ENCODE results near the gene CABP4. TPM values are rescaled to one million over a fixed set of nuclear protein-coding genes. Genes with fewer than 3 reads are reported as not detected.
"Not testable (repeated sequence)": the region's sequence is repeated elsewhere in the genome, so short reads cannot be mapped to it uniquely, and the experiment has no call there.

Gene CABP4
- polyA plus RNA-seq, 3 donors = 0.26 to 1.2 (median 0.55) TPM

- DNase-seq (ENCODE audit: extremely low read depth in 1 of 11, low read depth in 9 of 11, low spot score in 4 of 11) = no peak
Observed at GRCh38 chr11:67468056-67468455, 12.9 kb downstream of the CABP4 start.

GRCh38 chr11:67468456-67468758 is 13.3 kb downstream of the CABP4 start:
- no peak for DNase-seq (ENCODE audit: extremely low read depth in 1 of 11, low read depth in 9 of 11, low spot score in 4 of 11)

GRCh38 chr11:67468759-67469507 is 13.8 kb downstream of the CABP4 start, which contains the start of gene TMEM134:
TSS of gene TMEM134 (minus strand) at chr11:67469251. CDS start at chr11:67469192, 59 bp downstream.
- DNase-seq (ENCODE audit: extremely low read depth in 1 of 11, low read depth in 9 of 11, low spot score in 4 of 11) = peak; percentile 61 to 89 (median 86)

GRCh38 chr11:67469508-67469811 is 14.3 kb downstream of the CABP4 start:
- DNase-seq (ENCODE audit: extremely low read depth in 1 of 11, low read depth in 9 of 11, low spot score in 4 of 11) = no peak

GRCh38 chr11:67470337-67471002 is 15.3 kb downstream of the CABP4 start:
- DNase-seq (ENCODE audit: extremely low read depth in 1 of 11, low read depth in 9 of 11, low spot score in 4 of 11) = no peak

- no peak for DNase-seq (ENCODE audit: extremely low read depth in 1 of 11, low read depth in 9 of 11, low spot score in 4 of 11)
Observed at GRCh38 chr11:67472882-67473281, 17.7 kb downstream of the CABP4 start.

GRCh38 chr11:67476692-67477091 is 21.5 kb downstream of the CABP4 start:
- DNase-seq (ENCODE audit: extremely low read depth in 1 of 11, low read depth in 9 of 11, low spot score in 4 of 11) = not testable (repeated sequence)

- not testable (repeated sequence) for DNase-seq (ENCODE audit: extremely low read depth in 1 of 11, low read depth in 9 of 11, low spot score in 4 of 11)
Observed at GRCh38 chr11:67477344-67478050, 22.3 kb downstream of the CABP4 start.

GRCh38 chr11:67482275-67482826 is 27.2 kb downstream of the CABP4 start:
- no peak for DNase-seq (ENCODE audit: extremely low read depth in 1 of 11, low read depth in 9 of 11, low spot score in 4 of 11)

- DNase-seq (ENCODE audit: extremely low read depth in 1 of 11, low read depth in 9 of 11, low spot score in 4 of 11) = peak; percentile 95 to 99 (median 97)
Observed at GRCh38 chr11:67482827-67483798, 28.0 kb downstream of the CABP4 start, which contains the start of gene AIP. TSS of gene AIP (plus strand) at chr11:67483026. CDS start at chr11:67483159, 133 bp downstream.

GRCh38 chr11:67483831-67484665 is 28.9 kb downstream of the CABP4 start:
- no peak for DNase-seq (ENCODE audit: extremely low read depth in 1 of 11, low read depth in 9 of 11, low spot score in 4 of 11)

GRCh38 chr11:67484847-67485311 is 29.7 kb downstream of the CABP4 start:
- no peak for DNase-seq (ENCODE audit: extremely low read depth in 1 of 11, low read depth in 9 of 11, low spot score in 4 of 11)

- not testable (repeated sequence) for DNase-seq (ENCODE audit: extremely low read depth in 1 of 11, low read depth in 9 of 11, low spot score in 4 of 11)
Observed at GRCh38 chr11:67485873-67486361, 30.8 kb downstream of the CABP4 start.

GRCh38 chr11:67486481-67487195 is 31.5 kb downstream of the CABP4 start:
- DNase-seq (ENCODE audit: extremely low read depth in 1 of 11, low read depth in 9 of 11, low spot score in 4 of 11) = no peak

GRCh38 chr11:67489203-67489884 is 34.2 kb downstream of the CABP4 start:
- no peak for DNase-seq (ENCODE audit: extremely low read depth in 1 of 11, low read depth in 9 of 11, low spot score in 4 of 11)

Measured in renal cortex interstitium (tissue), 11 donors.